Measurements from ENCODE around the gene SLC18A2.

Gene SLC18A2

DNA sequence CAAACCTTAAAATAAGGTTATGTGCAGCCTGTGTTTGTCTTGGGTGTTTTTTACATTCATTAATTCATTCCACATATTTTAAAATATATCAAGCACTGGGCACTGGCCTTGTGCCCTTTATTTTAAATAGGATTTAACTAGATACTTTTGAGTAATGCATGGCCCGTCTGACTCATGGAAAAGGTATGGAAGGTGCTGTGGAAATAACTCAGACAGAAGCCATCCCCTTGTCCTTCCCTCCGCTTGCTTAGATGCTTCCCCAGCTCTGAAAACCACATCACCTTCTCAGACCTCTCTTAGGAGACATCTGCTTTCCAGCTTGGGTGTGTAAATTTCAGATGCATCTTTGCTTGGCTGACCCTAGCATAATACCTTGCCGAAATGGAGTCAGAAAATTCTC, 30.5 kb downstream of the SLC18A2 start:
- no peaks in the 10 kb centered on the region for H3K36me3 ChIP-seq
- H3K4me1 ChIP-seq, result peaks cover 10% of the 10 kb centered on the region
- TF ChIP-seq, protein P1, sequence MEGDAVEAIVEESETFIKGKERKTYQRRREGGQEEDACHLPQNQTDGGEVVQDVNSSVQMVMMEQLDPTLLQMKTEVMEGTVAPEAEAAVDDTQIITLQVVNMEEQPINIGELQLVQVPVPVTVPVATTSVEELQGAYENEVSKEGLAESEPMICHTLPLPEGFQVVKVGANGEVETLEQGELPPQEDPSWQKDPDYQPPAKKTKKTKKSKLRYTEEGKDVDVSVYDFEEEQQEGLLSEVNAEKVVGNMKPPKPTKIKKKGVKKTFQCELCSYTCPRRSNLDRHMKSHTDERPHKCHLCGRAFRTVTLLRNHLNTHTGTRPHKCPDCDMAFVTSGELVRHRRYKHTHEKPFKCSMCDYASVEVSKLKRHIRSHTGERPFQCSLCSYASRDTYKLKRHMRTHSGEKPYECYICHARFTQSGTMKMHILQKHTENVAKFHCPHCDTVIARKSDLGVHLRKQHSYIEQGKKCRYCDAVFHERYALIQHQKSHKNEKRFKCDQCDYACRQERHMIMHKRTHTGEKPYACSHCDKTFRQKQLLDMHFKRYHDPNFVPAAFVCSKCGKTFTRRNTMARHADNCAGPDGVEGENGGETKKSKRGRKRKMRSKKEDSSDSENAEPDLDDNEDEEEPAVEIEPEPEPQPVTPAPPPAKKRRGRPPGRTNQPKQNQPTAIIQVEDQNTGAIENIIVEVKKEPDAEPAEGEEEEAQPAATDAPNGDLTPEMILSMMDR (IDR thresholded peaks at IDR 0.05; ENCODE audit: low read depth, low read length), result no peak
- H3K4me3 ChIP-seq (ENCODE audit: low read depth, low read length), result no peak overlapping the region
- no peak for DNase-seq
- H3K27me3 ChIP-seq, result no peaks in the 10 kb centered on the region
- no peaks in the 10 kb centered on the region for H3K9me3 ChIP-seq

DNA sequence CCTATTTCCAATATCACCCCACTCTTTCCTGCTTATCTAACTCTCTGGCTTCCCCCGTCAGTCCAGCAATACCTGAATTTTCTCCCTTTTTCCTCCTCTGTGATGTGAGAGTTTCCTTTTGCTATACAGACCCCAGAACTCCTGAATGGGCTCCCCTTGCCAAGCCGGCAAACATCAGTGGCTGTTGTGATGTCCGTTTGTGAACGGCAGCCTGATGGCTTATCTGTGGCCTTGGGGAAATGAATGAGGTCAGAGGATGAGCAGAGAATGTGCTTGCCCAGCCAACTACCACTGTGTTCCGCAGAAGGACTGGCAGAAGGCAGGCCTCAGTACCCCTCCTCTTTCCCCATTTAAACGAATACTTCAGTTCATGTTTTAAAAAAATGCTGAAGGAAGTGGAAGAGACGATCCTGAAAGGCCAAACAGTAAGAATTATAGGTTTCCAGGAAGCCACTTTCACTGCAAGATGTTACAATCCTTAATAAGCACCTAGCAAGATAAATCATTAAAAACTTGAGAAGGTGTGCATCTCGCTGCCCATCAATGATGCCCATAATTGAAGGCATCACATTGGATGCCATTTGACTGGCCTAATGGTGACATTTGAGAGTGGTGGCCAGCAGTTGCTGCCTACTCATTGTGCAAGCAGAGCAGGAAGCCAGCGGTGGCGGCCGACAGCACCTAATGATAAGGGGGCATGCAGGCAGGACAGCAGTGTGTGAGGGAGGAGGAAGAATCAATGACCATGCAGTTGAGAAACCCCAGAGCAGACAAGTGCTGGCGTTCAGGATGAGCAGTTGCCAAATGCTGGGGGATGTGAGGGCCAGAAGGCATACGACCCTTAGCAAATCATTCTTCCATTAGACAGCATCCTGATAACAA, 31.5 kb downstream of the SLC18A2 start:
- Histone ChIP-seq H3K27me3 (no peaks in the 10 kb centered on the region), H3K4me3 (ENCODE audit: low read depth, low read length) (no peak overlapping the region), H3K36me3 (no peaks in the 10 kb centered on the region), H3K4me1 (peaks cover 10% of the 10 kb centered on the region), H3K9me3 (no peaks in the 10 kb centered on the region)
- peak; percentile 55 for DNase-seq
- TF ChIP-seq, protein P1 (IDR thresholded peaks at IDR 0.05; ENCODE audit: low read depth, low read length), result no peak

DNA sequence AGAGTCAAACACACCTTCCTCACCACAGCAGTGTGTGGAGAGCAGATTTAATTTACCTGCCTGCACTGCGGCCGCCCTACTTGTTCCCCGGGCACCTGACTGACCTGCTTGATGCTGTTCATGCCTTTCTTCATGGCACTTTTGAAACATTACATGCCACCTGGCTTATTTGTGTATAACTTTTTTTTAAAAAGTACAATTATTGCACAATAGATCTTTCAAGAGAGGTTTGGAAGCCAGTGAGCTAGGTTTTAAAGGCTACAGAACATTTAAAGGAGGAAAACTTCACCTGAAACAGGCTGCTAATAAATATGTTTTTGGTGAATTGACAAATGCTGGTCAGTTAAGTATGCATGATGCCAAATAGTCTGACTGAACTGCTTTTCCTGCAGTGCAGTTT, 33.1 kb downstream of the SLC18A2 start:
- Histone ChIP-seq H3K9me3 (no peaks in the 10 kb centered on the region), H3K27me3 (no peaks in the 10 kb centered on the region), H3K36me3 (no peaks in the 10 kb centered on the region), H3K4me1 (peaks cover 10% of the 10 kb centered on the region), H3K4me3 (ENCODE audit: low read depth, low read length) (no peak overlapping the region)
- no peak for DNase-seq
- TF ChIP-seq, protein P1 (IDR thresholded peaks at IDR 0.05; ENCODE audit: low read depth, low read length), result no peak

DNA sequence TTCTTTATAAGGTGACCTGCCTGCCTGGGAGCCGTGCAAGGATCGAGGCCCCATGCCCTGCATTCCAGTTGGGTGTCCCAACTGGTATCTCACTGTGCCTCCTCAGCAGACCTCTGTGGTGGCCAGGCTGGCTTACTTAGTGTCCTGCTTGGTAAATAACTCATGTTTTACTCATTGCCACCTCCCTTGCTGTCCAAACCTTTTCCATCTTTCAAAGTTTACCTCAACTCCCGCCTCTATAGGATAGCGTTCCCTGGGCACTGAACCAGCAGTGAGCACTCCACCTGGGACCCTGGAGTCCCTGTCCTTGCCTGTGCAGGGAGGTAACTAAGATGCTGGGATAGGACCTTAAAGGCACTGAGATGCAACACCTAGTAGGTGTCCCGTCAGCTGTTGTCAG, 33.6 kb downstream of the SLC18A2 start:
- no peaks in the 10 kb centered on the region for H3K27me3 ChIP-seq
- H3K4me1 ChIP-seq, result peaks cover 10% of the 10 kb centered on the region
- no peaks in the 10 kb centered on the region for H3K36me3 ChIP-seq
- TF ChIP-seq, protein P1 (IDR thresholded peaks at IDR 0.05; ENCODE audit: low read depth, low read length), result no peak
- no peak overlapping the region for H3K4me3 ChIP-seq (ENCODE audit: low read depth, low read length)
- DNase-seq, result no peak
- H3K9me3 ChIP-seq, result no peaks in the 10 kb centered on the region

DNA sequence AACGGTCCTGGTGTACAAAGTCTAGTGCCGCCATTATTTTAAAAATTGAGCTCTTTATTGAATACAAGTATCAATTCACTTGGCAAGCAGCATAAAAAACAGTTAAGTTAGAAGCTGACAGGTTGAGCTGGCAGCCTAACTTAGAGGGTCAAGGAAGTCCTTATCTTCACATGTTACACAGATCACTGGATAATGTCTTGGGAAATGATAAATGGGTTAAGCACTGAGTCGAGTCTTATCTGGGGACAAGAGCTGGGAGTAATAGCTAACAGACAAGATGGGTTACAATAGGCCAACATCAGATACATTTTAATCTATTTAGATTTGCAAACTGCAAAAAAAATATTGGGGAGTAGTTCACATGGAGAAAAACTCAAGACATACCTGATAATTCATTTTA, 34.2 kb downstream of the SLC18A2 start:
- no peak overlapping the region for H3K4me3 ChIP-seq (ENCODE audit: low read depth, low read length)
- TF ChIP-seq, protein P1 (IDR thresholded peaks at IDR 0.05; ENCODE audit: low read depth, low read length), result no peak
- peaks cover 10% of the 10 kb centered on the region for H3K4me1 ChIP-seq
- no peaks in the 10 kb centered on the region for H3K9me3 ChIP-seq
- no peaks in the 10 kb centered on the region for H3K36me3 ChIP-seq
- no peak for DNase-seq
- H3K27me3 ChIP-seq, result no peaks in the 10 kb centered on the region

DNA sequence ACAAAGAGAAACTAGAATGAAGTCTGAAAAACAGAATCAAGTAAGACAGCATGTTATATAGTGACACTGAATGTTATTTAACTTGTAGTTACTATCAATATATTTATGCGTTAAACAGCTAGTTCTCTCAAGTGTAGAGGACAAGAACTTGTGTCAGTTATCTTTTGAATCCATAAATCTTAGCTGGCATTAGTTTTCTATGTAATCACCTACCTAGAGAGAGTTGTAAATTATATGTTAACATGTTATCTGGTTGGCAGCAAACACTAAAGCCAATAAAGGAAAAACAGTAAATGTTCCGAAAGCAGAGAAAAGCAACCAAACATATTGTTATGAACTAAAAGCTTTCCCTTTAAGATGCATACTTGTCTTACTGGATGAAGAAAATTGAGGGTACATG, 36.8 kb downstream of the SLC18A2 start:
- H3K4me1 ChIP-seq, result peaks cover 5% of the 10 kb centered on the region
- TF ChIP-seq, protein P1 (IDR thresholded peaks at IDR 0.05; ENCODE audit: low read depth, low read length), result no peak
- DNase-seq, result no peak
- no peaks in the 10 kb centered on the region for H3K9me3 ChIP-seq
- no peaks in the 10 kb centered on the region; the same call in 1 of the 2 replicates for H3K36me3 ChIP-seq
- no peaks in the 10 kb centered on the region for H3K27me3 ChIP-seq
- H3K4me3 ChIP-seq (ENCODE audit: low read depth, low read length), result no peak overlapping the region
